Neural cell (in vitro differentiated cells): ENCODE results near the gene TIAM1. TPM values are rescaled to one million over a fixed set of nuclear protein-coding genes. Genes with fewer than 3 reads are reported as not detected.

ENCODE experiments used
- H2AFZ ChIP-seq: fragments of 200-600, 300-800 bp; sonication (generic), shearing (Covaris generic); 2 replicates; pipeline ENCODE4 v1.6.0; 2014; ENCODE audit warnings: low read depth, mild to moderate bottlenecking, antibody characterized with exemption, low read length, moderate library complexity
- H3F3A ChIP-seq: fragments of 200-600 bp; shearing (Covaris generic); 2 replicates; pipeline ENCODE4 v1.6.1; 2016; ENCODE audit warnings: mild to moderate bottlenecking, moderate library complexity, mixed read lengths, antibody characterized with exemption, low read length; ENCODE audit not compliant: insufficient read depth, poor library complexity, severe bottlenecking
- H3K27ac ChIP-seq: fragments of 200-600, 300-800 bp; sonication (generic), shearing (Covaris generic); 2 replicates; pipeline ENCODE4 v1.5.1; 2014; ENCODE audit warnings: mild to moderate bottlenecking, low read length, moderate library complexity
- H3K27me3 ChIP-seq: fragments of 300-800, 200-600 bp; sonication (generic), shearing (Covaris generic); 2 replicates; pipeline ENCODE4 v1.6.0; 2014; ENCODE audit warnings: mild to moderate bottlenecking, low read depth, low read length, moderate library complexity; ENCODE audit not compliant: insufficient read depth
- H3K36me3 ChIP-seq: fragments of 300-800, 200-600 bp; sonication (generic), shearing (Covaris generic); 2 replicates; pipeline ENCODE4 v1.5.1; 2014; ENCODE audit warnings: mild to moderate bottlenecking, antibody characterized with exemption, low read length, moderate library complexity; ENCODE audit not compliant: insufficient read depth
- H3K4me2 ChIP-seq: fragments of 300-800, 200-600 bp; sonication (generic), shearing (Covaris generic); 2 replicates; pipeline ENCODE4 v1.6.0; 2014; ENCODE audit warnings: mild to moderate bottlenecking, low read length
- H3K4me3 ChIP-seq: fragments of 300-800, 200-600 bp; sonication (generic), shearing (Covaris generic); 2 replicates; pipeline ENCODE4 v1.5.1; 2014; ENCODE audit warnings: mild to moderate bottlenecking, low read length, moderate library complexity
- H3K79me2 ChIP-seq: fragments of 200-600 bp; shearing (Covaris generic); replicated peaks from 2 replicates; pipeline ENCODE4 v1.6.0; 2014; ENCODE audit warnings: mild to moderate bottlenecking, low read length, moderate library complexity; ENCODE audit not compliant: insufficient read depth
- H3K9ac ChIP-seq: fragments of 300-800, 200-600 bp; sonication (generic), shearing (Covaris generic); 2 replicates; pipeline ENCODE4 v1.6.1; 2016; ENCODE audit warnings: mild to moderate bottlenecking, low read length, mixed read lengths
- H3K9me2 ChIP-seq: fragments of 200-600 bp; shearing (Covaris generic); 2 replicates; pipeline ENCODE4 v1.6.1; 2016; ENCODE audit warnings: mild to moderate bottlenecking, low read length, mixed read lengths; ENCODE audit not compliant: insufficient read depth
- H3K9me3 ChIP-seq: fragments of 200-600, 300-800 bp; sonication (generic), shearing (Covaris generic); 2 replicates; pipeline ENCODE4 v1.6.1; 2016; ENCODE audit warnings: mild to moderate bottlenecking, mixed run types, low read length, moderate library complexity, mixed read lengths
- H4K20me1 ChIP-seq: fragments of 200-600 bp; shearing (Covaris generic); 2 replicates; pipeline ENCODE4 v1.6.1; 2016; ENCODE audit warnings: mild to moderate bottlenecking, mixed run types; ENCODE audit not compliant: insufficient read depth
- EP300 ChIP-seq: fragments of 450-650 bp; conservative IDR thresholded peaks from 2 replicates; pipeline ENCODE4 v1.6.1; 2014; ENCODE audit warnings: antibody characterized with exemption, mild to moderate bottlenecking, moderate library complexity; ENCODE audit not compliant: poor library complexity, severe bottlenecking
- EZH2 ChIP-seq: fragments of 200-600, 300-800 bp; shearing (Covaris generic), sonication (generic); IDR thresholded peaks from 2 replicates; pipeline ENCODE4 v1.6.1; 2014; ENCODE audit warnings: antibody characterized with exemption, low read length, borderline replicate concordance, mild to moderate bottlenecking; ENCODE audit not compliant: insufficient read depth, poor library complexity, severe bottlenecking
- MXI1 ChIP-seq: fragments of 450-650 bp; conservative IDR thresholded peaks from 2 replicates; pipeline ENCODE4 v1.6.1; 2014; ENCODE audit warnings: antibody characterized with exemption, mild to moderate bottlenecking; ENCODE audit not compliant: poor library complexity, severe bottlenecking
- POLR2AphosphoS5 ChIP-seq: IDR thresholded peaks from 2 replicates; pipeline ENCODE4 v1.6.1; 2012
- RAD21 ChIP-seq: fragments of 450-650 bp; conservative IDR thresholded peaks from 2 replicates; pipeline ENCODE4 v1.6.1; 2014; ENCODE audit warnings: antibody characterized with exemption, mild to moderate bottlenecking, moderate library complexity
- SMC3 ChIP-seq: fragments of 450-650 bp; conservative IDR thresholded peaks from 2 replicates; pipeline ENCODE4 v1.6.1; 2014; ENCODE audit warnings: antibody characterized with exemption, mild to moderate bottlenecking, moderate library complexity; ENCODE audit not compliant: poor library complexity
- TAF1 ChIP-seq: IDR thresholded peaks from 2 replicates; pipeline ENCODE4 v1.6.1; 2012; ENCODE audit warnings: low read depth
- polyA plus RNA-seq: library from polyadenylated mRNA; depleted of rRNA; stranded (reverse); fragments of >200 nt; gene quantifications from 2 replicates; pipeline ENCODE4 v1.2.3, GENCODE V29; 2014
- TF ChIP-seq, protein P1 (sequence below): fragments of 450-650 bp; IDR thresholded peaks from 2 replicates; pipeline ENCODE4 v1.5.1; 2014; ENCODE audit warnings: antibody characterized with exemption, mild to moderate bottlenecking, moderate library complexity; ENCODE audit not compliant: poor library complexity, severe bottlenecking
- TF ChIP-seq, protein P2 (sequence below): IDR thresholded peaks from 2 replicates; pipeline ENCODE4 v1.6.1; 2012; ENCODE audit warnings: borderline replicate concordance

Gene TIAM1
- polyA plus RNA-seq, 1 donor from 2014 or later = 13.2 TPM

DNA sequence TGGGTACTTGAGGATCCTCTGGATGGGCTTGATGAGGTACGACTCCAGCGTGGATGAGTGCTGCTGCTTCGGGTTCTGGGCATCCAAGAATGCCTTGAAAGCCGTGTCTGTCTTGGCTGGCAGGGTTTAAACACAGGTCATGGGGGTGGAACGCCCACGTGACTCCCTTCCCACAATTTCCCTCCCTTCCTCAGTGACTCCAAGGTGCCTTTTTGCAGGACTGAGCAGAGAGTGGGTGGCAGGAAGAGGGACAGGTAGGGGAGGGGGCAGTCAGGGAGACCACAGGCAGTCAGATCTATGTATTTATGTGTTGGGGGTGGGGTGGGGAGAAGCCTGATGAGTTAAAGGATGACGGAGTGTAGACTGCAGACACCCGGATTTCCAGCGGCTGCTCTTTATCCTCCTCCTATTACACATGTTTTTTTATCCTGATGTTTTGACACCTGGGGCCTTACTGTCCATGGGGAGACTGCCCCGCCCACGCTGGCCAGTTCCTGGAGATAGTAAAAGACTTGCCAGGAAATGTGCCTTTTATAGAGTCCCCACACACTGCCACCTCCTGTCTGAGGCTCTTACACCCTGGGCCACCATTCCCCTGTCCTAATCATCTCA, 202.6 kb downstream of the TIAM1 start:
- no peak overlapping the region for H3K27ac ChIP-seq
- H3K4me3 ChIP-seq = no peak overlapping the region
- H3K36me3 ChIP-seq = no peaks in the 10 kb centered on the region
- no peak overlapping the region for H2AFZ ChIP-seq
- no peak for TF ChIP-seq MXI1
- H3K9me3 ChIP-seq = no peaks in the 10 kb centered on the region
- H3K27me3 ChIP-seq = no peaks in the 10 kb centered on the region
- H3K4me2 ChIP-seq = no peak overlapping the region
- H4K20me1 ChIP-seq = no peaks in the 10 kb centered on the region
- H3K79me2 ChIP-seq = no peaks in the 10 kb centered on the region
- no peak overlapping the region for H3K9ac ChIP-seq
- H3K9me2 ChIP-seq = no peaks in the 10 kb centered on the region
- no peaks in the 10 kb centered on the region for H3F3A ChIP-seq

DNA sequence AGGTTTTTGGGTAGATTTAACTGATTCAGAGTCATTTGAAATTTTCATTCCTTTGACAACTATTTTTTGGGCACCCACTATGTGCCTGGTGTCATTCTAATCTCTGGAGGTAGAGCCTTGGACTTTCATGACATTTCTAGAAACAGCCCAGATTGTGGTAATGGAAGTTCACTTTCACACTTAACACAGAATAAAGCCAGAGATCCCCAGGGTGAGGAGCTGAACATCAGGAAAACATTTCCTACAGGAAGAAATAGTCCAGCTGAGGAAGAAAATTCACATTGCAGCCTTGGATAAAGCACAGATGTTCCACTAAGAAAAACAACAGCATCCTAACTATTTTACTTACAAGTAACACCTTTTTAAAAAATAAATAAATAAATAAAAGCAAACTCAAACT, 203.4 kb downstream of the TIAM1 start:
- no peak for TF ChIP-seq RAD21
- no peak for TF ChIP-seq EZH2
- no peak for TF ChIP-seq EP300
- no peak for TF ChIP-seq TAF1
- TF ChIP-seq, protein P1, sequence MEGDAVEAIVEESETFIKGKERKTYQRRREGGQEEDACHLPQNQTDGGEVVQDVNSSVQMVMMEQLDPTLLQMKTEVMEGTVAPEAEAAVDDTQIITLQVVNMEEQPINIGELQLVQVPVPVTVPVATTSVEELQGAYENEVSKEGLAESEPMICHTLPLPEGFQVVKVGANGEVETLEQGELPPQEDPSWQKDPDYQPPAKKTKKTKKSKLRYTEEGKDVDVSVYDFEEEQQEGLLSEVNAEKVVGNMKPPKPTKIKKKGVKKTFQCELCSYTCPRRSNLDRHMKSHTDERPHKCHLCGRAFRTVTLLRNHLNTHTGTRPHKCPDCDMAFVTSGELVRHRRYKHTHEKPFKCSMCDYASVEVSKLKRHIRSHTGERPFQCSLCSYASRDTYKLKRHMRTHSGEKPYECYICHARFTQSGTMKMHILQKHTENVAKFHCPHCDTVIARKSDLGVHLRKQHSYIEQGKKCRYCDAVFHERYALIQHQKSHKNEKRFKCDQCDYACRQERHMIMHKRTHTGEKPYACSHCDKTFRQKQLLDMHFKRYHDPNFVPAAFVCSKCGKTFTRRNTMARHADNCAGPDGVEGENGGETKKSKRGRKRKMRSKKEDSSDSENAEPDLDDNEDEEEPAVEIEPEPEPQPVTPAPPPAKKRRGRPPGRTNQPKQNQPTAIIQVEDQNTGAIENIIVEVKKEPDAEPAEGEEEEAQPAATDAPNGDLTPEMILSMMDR = no peak
- TF ChIP-seq, protein P2, sequence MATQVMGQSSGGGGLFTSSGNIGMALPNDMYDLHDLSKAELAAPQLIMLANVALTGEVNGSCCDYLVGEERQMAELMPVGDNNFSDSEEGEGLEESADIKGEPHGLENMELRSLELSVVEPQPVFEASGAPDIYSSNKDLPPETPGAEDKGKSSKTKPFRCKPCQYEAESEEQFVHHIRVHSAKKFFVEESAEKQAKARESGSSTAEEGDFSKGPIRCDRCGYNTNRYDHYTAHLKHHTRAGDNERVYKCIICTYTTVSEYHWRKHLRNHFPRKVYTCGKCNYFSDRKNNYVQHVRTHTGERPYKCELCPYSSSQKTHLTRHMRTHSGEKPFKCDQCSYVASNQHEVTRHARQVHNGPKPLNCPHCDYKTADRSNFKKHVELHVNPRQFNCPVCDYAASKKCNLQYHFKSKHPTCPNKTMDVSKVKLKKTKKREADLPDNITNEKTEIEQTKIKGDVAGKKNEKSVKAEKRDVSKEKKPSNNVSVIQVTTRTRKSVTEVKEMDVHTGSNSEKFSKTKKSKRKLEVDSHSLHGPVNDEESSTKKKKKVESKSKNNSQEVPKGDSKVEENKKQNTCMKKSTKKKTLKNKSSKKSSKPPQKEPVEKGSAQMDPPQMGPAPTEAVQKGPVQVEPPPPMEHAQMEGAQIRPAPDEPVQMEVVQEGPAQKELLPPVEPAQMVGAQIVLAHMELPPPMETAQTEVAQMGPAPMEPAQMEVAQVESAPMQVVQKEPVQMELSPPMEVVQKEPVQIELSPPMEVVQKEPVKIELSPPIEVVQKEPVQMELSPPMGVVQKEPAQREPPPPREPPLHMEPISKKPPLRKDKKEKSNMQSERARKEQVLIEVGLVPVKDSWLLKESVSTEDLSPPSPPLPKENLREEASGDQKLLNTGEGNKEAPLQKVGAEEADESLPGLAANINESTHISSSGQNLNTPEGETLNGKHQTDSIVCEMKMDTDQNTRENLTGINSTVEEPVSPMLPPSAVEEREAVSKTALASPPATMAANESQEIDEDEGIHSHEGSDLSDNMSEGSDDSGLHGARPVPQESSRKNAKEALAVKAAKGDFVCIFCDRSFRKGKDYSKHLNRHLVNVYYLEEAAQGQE = no peak
- TF ChIP-seq SMC3 = no peak
- TF ChIP-seq MXI1 = no peak
- no peak for TF ChIP-seq POLR2AphosphoS5
- no peak overlapping the region for H3K27ac ChIP-seq

DNA sequence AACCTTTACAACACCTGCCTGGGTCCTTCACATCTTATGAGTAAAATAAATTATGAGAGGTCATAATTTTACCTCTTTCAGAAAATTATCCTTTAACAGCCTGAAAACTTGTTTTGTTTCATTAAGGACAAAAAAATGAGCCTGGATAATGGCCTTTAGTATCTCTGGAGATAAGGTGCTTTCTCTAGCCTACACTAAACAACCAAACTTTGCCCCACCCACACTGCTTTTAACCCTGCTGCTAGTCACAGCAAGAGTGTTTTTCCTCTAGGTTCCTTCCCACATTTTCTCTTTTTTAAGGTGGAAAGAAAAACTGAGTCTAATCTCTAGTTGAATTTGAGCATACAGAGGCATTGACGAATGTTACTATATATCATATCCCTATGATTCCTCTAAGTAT, 204.0 kb downstream of the TIAM1 start:
- TF ChIP-seq, protein P1 = no peak
- no peak for TF ChIP-seq EZH2
- no peak for TF ChIP-seq SMC3
- TF ChIP-seq EP300 = no peak
- no peak for TF ChIP-seq POLR2AphosphoS5
- TF ChIP-seq, protein P2 = no peak
- TF ChIP-seq TAF1 = no peak
- TF ChIP-seq RAD21 = no peak
- no peak for TF ChIP-seq MXI1
- Histone ChIP-seq H3K4me2 (no peak overlapping the region), H3F3A (no peaks in the 10 kb centered on the region), H3K9me3 (no peaks in the 10 kb centered on the region), H4K20me1 (no peaks in the 10 kb centered on the region), H3K4me3 (no peak overlapping the region), H3K36me3 (no peaks in the 10 kb centered on the region), H2AFZ (no peak overlapping the region), H3K27ac (no peak overlapping the region), H3K27me3 (no peaks in the 10 kb centered on the region), H3K79me2 (no peaks in the 10 kb centered on the region), H3K9ac (no peak overlapping the region), H3K9me2 (no peaks in the 10 kb centered on the region)

More for the DNA sequence above, 203.4 kb downstream of the TIAM1 start:
- Histone ChIP-seq H3K9me2 (no peaks in the 10 kb centered on the region), H3K9ac (no peak overlapping the region), H3K4me2 (no peak overlapping the region), H4K20me1 (no peaks in the 10 kb centered on the region), H3F3A (no peaks in the 10 kb centered on the region), H3K27me3 (no peaks in the 10 kb centered on the region), H3K4me3 (no peak overlapping the region), H3K36me3 (no peaks in the 10 kb centered on the region), H3K9me3 (no peaks in the 10 kb centered on the region), H2AFZ (no peak overlapping the region), H3K79me2 (no peaks in the 10 kb centered on the region)
